Stomach (tissue), 4 donors: ENCODE data around the gene CLCN1.

Experiments used
- EP300 ChIP-seq: sonication (generic); formaldehyde crosslinking; IDR thresholded peaks from one replicate; pipeline ENCODE4 v1.6.1; 2017; ENCODE audit warnings: antibody characterized with exemption
- POLR2A ChIP-seq, 4 donors: fragments of 450-650 bp; IDR thresholded peaks; one replicate each; pipeline ENCODE4 v1.6.1; 2016; ENCODE audit warnings: antibody characterized with exemption in 4 of 4, control low read depth in 2 of 4, mild to moderate bottlenecking in 1 of 4, moderate library complexity in 1 of 4
- POLR2AphosphoS5 ChIP-seq, 3 donors: sonication (generic); formaldehyde crosslinking; IDR thresholded peaks; one replicate each; pipeline ENCODE4 v1.6.1; 2016; ENCODE audit warnings: antibody characterized with exemption in 3 of 3
- TF ChIP-seq, protein P1 (sequence below), 7 experiments: fragments of 450-650 bp in 4 of 7; fragments of 200-600 bp in 3 of 7; sonication (generic) in 3 of 7; IDR thresholded peaks; one replicate each; pipeline ENCODE4 v1.5.1; 2016 to 2019; ENCODE audit warnings: antibody characterized with exemption in 7 of 7, control low read depth in 2 of 7, mild to moderate bottlenecking in 1 of 7

DNA sequence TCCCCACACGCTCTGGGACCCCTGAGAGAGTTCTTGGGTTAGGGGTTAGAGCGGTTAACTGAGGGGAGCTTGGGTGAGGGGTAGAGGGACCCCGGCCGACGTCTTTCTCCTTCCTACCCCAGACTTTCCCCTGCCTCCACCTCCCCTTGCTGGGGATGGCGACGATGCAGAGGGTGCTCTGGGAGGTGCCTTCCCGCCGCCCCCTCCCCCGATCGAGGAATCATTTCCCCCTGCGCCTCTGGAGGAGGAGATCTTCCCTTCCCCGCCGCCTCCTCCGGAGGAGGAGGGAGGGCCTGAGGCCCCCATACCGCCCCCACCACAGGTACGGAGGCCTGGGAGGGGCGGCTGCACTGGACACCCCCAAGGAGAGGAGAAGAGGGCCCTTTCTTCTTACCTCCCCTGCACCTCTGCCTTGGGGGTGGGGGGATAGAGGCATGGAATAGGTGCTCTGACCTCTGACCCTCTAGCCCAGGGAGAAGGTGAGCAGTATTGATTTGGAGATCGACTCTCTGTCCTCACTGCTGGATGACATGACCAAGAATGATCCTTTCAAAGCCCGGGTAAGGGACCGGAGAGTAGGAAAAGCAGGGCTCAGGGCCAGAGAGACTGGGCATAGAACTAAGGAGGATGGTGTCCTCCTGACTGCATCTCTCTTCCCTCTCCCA, 66.3 kb downstream of the CLCN1 start:
- TF ChIP-seq, protein P1, sequence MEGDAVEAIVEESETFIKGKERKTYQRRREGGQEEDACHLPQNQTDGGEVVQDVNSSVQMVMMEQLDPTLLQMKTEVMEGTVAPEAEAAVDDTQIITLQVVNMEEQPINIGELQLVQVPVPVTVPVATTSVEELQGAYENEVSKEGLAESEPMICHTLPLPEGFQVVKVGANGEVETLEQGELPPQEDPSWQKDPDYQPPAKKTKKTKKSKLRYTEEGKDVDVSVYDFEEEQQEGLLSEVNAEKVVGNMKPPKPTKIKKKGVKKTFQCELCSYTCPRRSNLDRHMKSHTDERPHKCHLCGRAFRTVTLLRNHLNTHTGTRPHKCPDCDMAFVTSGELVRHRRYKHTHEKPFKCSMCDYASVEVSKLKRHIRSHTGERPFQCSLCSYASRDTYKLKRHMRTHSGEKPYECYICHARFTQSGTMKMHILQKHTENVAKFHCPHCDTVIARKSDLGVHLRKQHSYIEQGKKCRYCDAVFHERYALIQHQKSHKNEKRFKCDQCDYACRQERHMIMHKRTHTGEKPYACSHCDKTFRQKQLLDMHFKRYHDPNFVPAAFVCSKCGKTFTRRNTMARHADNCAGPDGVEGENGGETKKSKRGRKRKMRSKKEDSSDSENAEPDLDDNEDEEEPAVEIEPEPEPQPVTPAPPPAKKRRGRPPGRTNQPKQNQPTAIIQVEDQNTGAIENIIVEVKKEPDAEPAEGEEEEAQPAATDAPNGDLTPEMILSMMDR (IDR thresholded peaks at IDR 0.05), result no peak
- TF ChIP-seq EP300, result no peak
- TF ChIP-seq POLR2AphosphoS5 (IDR thresholded peaks at IDR 0.05), result no peak
- TF ChIP-seq POLR2A (IDR thresholded peaks at IDR 0.05), result no peak
